Natural killer cell (primary cell): ENCODE data around the gene CALML5. TPM values are rescaled to one million over a fixed set of nuclear protein-coding genes. Genes with fewer than 3 reads are reported as not detected.

ENCODE experiments used
- ATAC-seq, 3 donors: fragments of 150-1000 bp in 2 of 3; fragments of 200-7000 bp in 1 of 3; cut with Tn5 transposase; 1 replicate in 1 of 3; 2 replicates in 2 of 3; pipeline ENCODE4 v1.10.0; 2021; ENCODE audit warnings: mild to moderate bottlenecking in 2 of 3, moderate library complexity in 2 of 3
- DNase-seq, 2 donors: peaks; one replicate each; pipeline versions ENCODE4 v3.0.0 to v3.0.0-alpha.2; 2013 to 2021; ENCODE audit warnings: mixed read lengths in 1 of 2
- H3K27ac ChIP-seq: one replicate; pipeline ENCODE4 v1.5.1; 2013; ENCODE audit warnings: mild to moderate bottlenecking, low read length
- H3K27me3 ChIP-seq: one replicate; pipeline ENCODE4 v1.6.1; 2013; ENCODE audit warnings: low read length; ENCODE audit not compliant: control insufficient read depth, insufficient read depth
- H3K36me3 ChIP-seq: one replicate; pipeline ENCODE4 v1.6.1; 2013; ENCODE audit warnings: low read length; ENCODE audit not compliant: control insufficient read depth, insufficient read depth
- H3K4me1 ChIP-seq: one replicate; pipeline ENCODE4 v1.6.1; 2013; ENCODE audit warnings: low read length; ENCODE audit not compliant: control insufficient read depth, insufficient read depth
- H3K4me3 ChIP-seq: one replicate; pipeline ENCODE4 v1.5.1; 2013; ENCODE audit warnings: low read length
- H3K9me3 ChIP-seq: one replicate; pipeline ENCODE4 v1.6.1; 2013; ENCODE audit warnings: low read length; ENCODE audit not compliant: control insufficient read depth, insufficient read depth
- H3K27ac Mint-ChIP-seq, 2 donors: one replicate each; pipeline ENCODE4 v1.8.0; 2022; ENCODE audit warnings: mild to moderate bottlenecking in 2 of 2, mixed read lengths in 2 of 2, moderate library complexity in 1 of 2
- H3K27me3 Mint-ChIP-seq, 2 donors: one replicate each; pipeline ENCODE4 v1.8.0; 2022; ENCODE audit warnings: low read depth in 2 of 2, mixed read lengths in 2 of 2
- H3K36me3 Mint-ChIP-seq: one replicate; pipeline ENCODE4 v1.8.0; 2022; ENCODE audit warnings: mixed read lengths
- H3K4me1 Mint-ChIP-seq, 2 donors: one replicate each; pipeline ENCODE4 v1.8.0; 2022; ENCODE audit warnings: mixed read lengths in 2 of 2
- H3K4me3 Mint-ChIP-seq: one replicate; pipeline ENCODE4 v1.8.0; 2022; ENCODE audit warnings: mild to moderate bottlenecking, moderate library complexity, mixed read lengths
- H3K9me3 Mint-ChIP-seq, 2 donors: one replicate each; pipeline ENCODE4 v1.8.0; 2022; ENCODE audit warnings: mixed read lengths in 2 of 2
- WGBS: methylation state at CpG from one replicate; pipeline ENCODE4 v1.1.7; 2013; ENCODE audit warnings: missing lambda C conversion rate; ENCODE audit not compliant: insufficient coverage; 5-methylcytosine and 5-hydroxymethylcytosine counted together
- intact Hi-C: fragments of 100-400 bp; cut with micrococcal nuclease; formaldehyde crosslinking; loops from one replicate; pipeline ENCODE4 v1.14.2; 2022
- total RNA-seq, 4 donors: library from RNA; stranded (reverse); fragments of 120-200 nt in 1 of 4; gene quantifications; one replicate each; pipeline versions ENCODE4 v1.2.3 to v1.2.4, GENCODE V29; 2013 to 2022
- TF ChIP-seq, protein P1 (sequence below): fragments of 200-600 bp; IDR thresholded peaks from one replicate; pipeline ENCODE4 v1.8.0; 2022; ENCODE audit warnings: antibody characterized with exemption

The CALML5 gene
- not detected for total RNA-seq
- total RNA-seq (2013) = not detected

DNA sequence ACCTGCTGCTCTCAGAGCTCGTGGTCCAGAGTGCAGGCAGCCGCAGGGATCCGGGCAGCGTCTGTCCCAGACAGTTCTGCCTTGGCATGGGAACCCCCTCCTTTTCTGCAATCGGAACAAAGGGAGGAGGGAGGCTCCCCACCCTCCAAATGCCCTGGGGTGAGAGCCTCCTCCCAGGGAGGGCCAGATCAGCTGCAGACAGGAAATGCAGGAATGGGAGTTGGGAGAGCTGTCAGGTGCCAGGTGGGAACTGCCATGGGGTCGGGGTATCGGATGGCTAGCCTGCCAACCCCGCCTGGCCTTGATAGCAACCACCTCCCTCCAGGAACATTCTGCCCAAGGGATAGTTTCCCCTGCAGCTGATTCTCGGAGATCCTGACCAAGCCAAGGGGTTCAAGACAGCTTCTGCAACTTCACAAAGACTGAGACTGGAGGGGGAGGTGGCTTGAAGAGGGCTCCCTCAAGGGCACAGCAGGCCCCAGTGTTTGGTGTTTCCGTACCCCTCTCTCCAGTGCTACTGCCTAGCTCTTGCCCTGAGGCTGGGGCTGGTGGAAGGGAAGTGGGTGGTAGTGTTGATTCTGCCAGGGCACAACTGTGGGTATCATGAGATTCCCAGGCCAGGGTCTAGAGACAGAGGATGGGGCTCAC is at the start of gene CALML5:
CALML5 (minus strand) TSS at position 78 of the 648 bp plus-strand sequence. CDS start 132 bp downstream, outside the sequence.
- intact Hi-C loops = no loop called here
- TF ChIP-seq, protein P1, sequence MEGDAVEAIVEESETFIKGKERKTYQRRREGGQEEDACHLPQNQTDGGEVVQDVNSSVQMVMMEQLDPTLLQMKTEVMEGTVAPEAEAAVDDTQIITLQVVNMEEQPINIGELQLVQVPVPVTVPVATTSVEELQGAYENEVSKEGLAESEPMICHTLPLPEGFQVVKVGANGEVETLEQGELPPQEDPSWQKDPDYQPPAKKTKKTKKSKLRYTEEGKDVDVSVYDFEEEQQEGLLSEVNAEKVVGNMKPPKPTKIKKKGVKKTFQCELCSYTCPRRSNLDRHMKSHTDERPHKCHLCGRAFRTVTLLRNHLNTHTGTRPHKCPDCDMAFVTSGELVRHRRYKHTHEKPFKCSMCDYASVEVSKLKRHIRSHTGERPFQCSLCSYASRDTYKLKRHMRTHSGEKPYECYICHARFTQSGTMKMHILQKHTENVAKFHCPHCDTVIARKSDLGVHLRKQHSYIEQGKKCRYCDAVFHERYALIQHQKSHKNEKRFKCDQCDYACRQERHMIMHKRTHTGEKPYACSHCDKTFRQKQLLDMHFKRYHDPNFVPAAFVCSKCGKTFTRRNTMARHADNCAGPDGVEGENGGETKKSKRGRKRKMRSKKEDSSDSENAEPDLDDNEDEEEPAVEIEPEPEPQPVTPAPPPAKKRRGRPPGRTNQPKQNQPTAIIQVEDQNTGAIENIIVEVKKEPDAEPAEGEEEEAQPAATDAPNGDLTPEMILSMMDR = no peak
- Mint-ChIP-seq H3K27me3 (peaks cover 0 to 13% of the 10 kb centered on the region in 2 donors), H3K4me1 (no peaks in the 10 kb centered on the region), H3K9me3 (no peaks in the 10 kb centered on the region), H3K36me3 (no peaks in the 10 kb centered on the region), H3K27ac (no peak within 1 kb of the TSS), H3K4me3 (no peak within 1 kb of the TSS)
- ATAC-seq (no peak), DNase-seq (no peak)
- Histone ChIP-seq H3K4me1 (no peaks in the 10 kb centered on the region), H3K4me3 (no peak within 1 kb of the TSS), H3K27me3 (no peaks in the 10 kb centered on the region), H3K36me3 (no peaks in the 10 kb centered on the region), H3K27ac (no peak within 1 kb of the TSS), H3K9me3 (no peaks in the 10 kb centered on the region)
- 92% methylated on average over 10 of the region's 10 CpGs for WGBS

DNA sequence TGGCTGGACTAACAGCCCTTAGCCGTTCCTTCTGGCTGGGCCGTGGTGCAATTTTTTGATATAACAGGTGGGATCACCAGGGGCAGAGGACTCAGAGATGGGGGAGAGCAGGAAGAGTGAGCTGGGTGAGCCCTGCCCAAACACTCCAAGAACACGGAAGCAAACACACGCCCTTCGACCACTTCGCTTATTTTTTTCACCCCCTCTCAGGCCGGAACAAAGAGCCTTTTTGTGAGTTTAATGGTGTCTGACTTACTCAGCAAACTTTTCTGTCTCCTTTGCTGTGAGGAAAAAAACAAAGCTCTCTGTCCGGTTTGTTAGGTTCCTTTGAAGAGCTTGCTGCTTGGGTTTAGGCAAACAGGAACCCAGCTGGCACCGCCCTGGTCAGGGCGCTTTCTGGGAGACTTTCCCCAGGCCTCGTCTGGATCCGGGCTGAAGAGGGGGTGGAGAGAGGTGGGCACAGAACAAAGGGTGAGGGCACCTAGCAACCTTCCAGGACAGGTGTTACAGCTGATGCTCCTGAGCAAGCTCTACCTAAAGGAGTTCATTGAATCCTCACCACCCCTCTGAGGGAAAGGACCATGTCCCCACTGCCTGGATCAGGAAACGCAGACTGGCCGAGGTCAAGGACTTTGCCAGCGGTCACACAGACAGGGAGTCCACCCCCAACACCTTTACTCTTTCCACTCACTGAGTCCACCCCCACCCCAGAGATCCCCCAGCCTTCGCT is 48.7 kb upstream of the CALML5 start:
- ATAC-seq (peak in 1 of 3 donors; percentile 17), DNase-seq (no peak)
- Mint-ChIP-seq H3K27ac (no peak overlapping the region), H3K4me1 (peaks cover 0 to 25% of the 10 kb centered on the region in 2 donors), H3K36me3 (no peaks in the 10 kb centered on the region), H3K4me3 (no peak overlapping the region), H3K9me3 (no peaks in the 10 kb centered on the region), H3K27me3 (no peaks in the 10 kb centered on the region)
- Histone ChIP-seq H3K4me1 (peaks cover 29% of the 10 kb centered on the region), H3K27ac (no peak overlapping the region), H3K9me3 (no peaks in the 10 kb centered on the region), H3K4me3 (no peak overlapping the region), H3K27me3 (no peaks in the 10 kb centered on the region), H3K36me3 (no peaks in the 10 kb centered on the region)
- TF ChIP-seq, protein P1 = no peak
- 66% methylated on average over 12 of the region's 16 CpGs for WGBS
- intact Hi-C loops = no loop called here

GRCh38 chr10:5547681-5547930 is 48.2 kb upstream of the CALML5 start:
- DNase-seq (no peak), ATAC-seq (no peak)
- 70% methylated on average over 4 of the region's 4 CpGs for WGBS
- peaks cover 0 to 22% of the 10 kb centered on the region in 2 donors for H3K4me1 Mint-ChIP-seq
- no peaks in the 10 kb centered on the region for H3K27me3 ChIP-seq
- H3K9me3 Mint-ChIP-seq = no peaks in the 10 kb centered on the region
- no peaks in the 10 kb centered on the region for H3K9me3 ChIP-seq
- H3K27ac Mint-ChIP-seq = no peak overlapping the region
- H3K36me3 ChIP-seq = no peaks in the 10 kb centered on the region
- TF ChIP-seq, protein P1 = no peak
- no peaks in the 10 kb centered on the region for H3K36me3 Mint-ChIP-seq
- no peaks in the 10 kb centered on the region for H3K27me3 Mint-ChIP-seq
- intact Hi-C loops = no loop called here
- H3K4me3 Mint-ChIP-seq = no peak overlapping the region
- H3K4me3 ChIP-seq = no peak overlapping the region
- H3K4me1 ChIP-seq = peaks cover 29% of the 10 kb centered on the region
- no peak overlapping the region for H3K27ac ChIP-seq
